Fibroblast of skin of abdomen (primary cell): ENCODE data around the gene ETV5.
"Not testable (repeated sequence)": the region's sequence is repeated elsewhere in the genome, so short reads cannot be mapped to it uniquely, and the experiment has no call there.

Source experiments
- DNase-seq: peaks from one replicate; pipeline ENCODE4 v3.0.0-alpha.2; 2013

The ETV5 gene

GRCh38 chr3:186021673-186022362, 87.1 kb downstream of the ETV5 start:
- peak; percentile 89 for DNase-seq

GRCh38 chr3:186021250-186021649, 87.6 kb downstream of the ETV5 start:
- DNase-seq = not testable (repeated sequence)

- peak; percentile 40 for DNase-seq
Measured at GRCh38 chr3:186019288-186019687, 89.6 kb downstream of the ETV5 start.

GRCh38 chr3:186014866-186015265, 94.0 kb downstream of the ETV5 start:
- DNase-seq = no peak

GRCh38 chr3:186013312-186013711, 95.6 kb downstream of the ETV5 start:
- no peak for DNase-seq

GRCh38 chr3:186012137-186012536, 96.8 kb downstream of the ETV5 start:
- DNase-seq = no peak

- DNase-seq = no peak
Measured at GRCh38 chr3:186004671-186005070, 104.2 kb downstream of the ETV5 start.

- DNase-seq = no peak
Measured at GRCh38 chr3:186004209-186004608, 104.7 kb downstream of the ETV5 start.

GRCh38 chr3:186003610-186004009, 105.3 kb downstream of the ETV5 start:
- no peak for DNase-seq

GRCh38 chr3:186002884-186003472, 105.9 kb downstream of the ETV5 start:
- no peak for DNase-seq

- no peak for DNase-seq
Measured at GRCh38 chr3:186001842-186002241, 107.0 kb downstream of the ETV5 start.

GRCh38 chr3:185999221-185999620, 109.7 kb downstream of the ETV5 start:
- DNase-seq = no peak

GRCh38 chr3:185998136-185998535, 110.8 kb downstream of the ETV5 start:
- DNase-seq = no peak

GRCh38 chr3:185997130-185997529, 111.8 kb downstream of the ETV5 start:
- DNase-seq = no peak
